ENCODE data around the gene FOXL3.

- TF ChIP-seq CTCF (IDR thresholded peaks at IDR 0.05) (no peak), POLR2A (IDR thresholded peaks at IDR 0.05) (no peak), POLR2AphosphoS5 (IDR thresholded peaks at IDR 0.05) (no peak)
Observed at GRCh38 chr7:300546-301290, 10.7 kb downstream of the FOXL3 start.

Measured in breast epithelium (tissue), 3 donors.